GM18870 (cell line): ENCODE measurements around the gene TEC.
A peak's percentile ranks its signal among the peaks of the same experiment; 100 is the strongest.
"Not testable (repeated sequence)": the region's sequence is repeated elsewhere in the genome, so short reads cannot be mapped to it uniquely, and the experiment has no call there.

Experiments used
- ATAC-seq: cut with Tn5 transposase; IDR thresholded peaks from one replicate; pipeline ENCODE4 v1.9.1; 2021; ENCODE audit warnings: moderate library complexity; ENCODE audit not compliant: unreplicated experiment

Gene TEC

GRCh38 chr4:48268956-48269860 is at the start of gene TEC:
TSS of gene TEC (minus strand) at chr4:48269838. CDS start at chr4:48228614, 41,224 bp downstream.
- peak; percentile 18 for ATAC-seq

- peak; percentile 88 for ATAC-seq
Observed at GRCh38 chr4:48315728-48316630, 46.3 kb upstream of the TEC start.

DNA sequence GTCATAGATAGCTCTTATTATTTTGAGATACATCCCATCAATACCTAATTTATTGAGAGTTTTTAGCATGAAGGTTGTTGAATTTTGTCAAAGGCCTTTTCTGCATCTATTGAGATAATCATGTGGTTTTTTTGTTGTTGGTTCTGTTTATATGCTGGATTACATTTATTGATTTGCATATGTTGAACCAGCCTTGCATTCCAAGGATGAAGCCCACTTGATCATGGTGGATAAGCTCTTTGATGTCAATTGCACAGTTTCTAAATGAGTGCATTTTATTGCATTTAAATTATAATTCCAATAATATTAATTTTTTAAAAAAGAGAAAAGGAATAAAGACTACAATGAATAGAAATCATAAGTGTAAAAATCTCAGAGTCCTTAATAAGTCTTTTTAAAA is 45.1 kb upstream of the TEC start:
- ATAC-seq = not testable (repeated sequence)

GRCh38 chr4:48311896-48312295 is 42.3 kb upstream of the TEC start:
- no peak for ATAC-seq

- no peak for ATAC-seq
Observed at GRCh38 chr4:48308901-48309300, 39.3 kb upstream of the TEC start.

DNA sequence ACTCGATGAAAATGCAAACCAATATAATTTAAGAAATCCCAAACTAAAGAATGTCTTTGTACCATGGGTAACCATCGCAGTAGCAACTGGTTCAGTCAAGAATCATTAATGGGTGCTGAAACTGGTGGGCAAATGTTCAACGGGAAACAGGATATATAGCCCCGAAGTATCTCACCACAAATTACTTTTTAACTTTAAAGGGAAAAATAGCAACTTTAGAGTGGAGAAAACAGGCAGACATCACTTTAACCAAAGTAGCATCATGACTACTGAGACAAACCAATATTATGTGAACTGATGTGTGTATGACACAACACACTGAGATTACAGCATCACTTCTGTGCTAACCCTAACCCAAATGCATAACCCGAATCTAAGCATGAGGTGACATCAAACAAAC is 37.9 kb upstream of the TEC start:
- ATAC-seq = peak; percentile 73

GRCh38 chr4:48305508-48305907 is 35.9 kb upstream of the TEC start:
- no peak for ATAC-seq

DNA sequence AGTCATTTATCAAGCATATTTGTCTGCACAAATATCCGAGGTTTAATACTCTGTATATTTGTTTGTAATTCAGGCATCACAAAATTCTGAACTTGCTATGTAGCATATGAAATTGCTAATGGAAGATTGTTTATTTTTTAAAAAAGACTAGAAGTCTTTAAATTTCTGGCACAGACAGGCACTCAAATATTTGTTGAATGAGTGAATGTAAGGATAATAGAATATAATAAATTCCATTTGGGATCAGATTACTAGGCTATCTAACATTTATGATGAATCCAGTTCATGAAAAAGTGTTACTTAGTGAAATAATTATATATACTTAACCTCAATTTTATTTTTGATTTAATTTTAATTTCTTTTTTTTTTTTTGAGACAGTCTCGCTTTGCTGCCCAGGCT is 30.4 kb upstream of the TEC start:
- no peak for ATAC-seq

DNA sequence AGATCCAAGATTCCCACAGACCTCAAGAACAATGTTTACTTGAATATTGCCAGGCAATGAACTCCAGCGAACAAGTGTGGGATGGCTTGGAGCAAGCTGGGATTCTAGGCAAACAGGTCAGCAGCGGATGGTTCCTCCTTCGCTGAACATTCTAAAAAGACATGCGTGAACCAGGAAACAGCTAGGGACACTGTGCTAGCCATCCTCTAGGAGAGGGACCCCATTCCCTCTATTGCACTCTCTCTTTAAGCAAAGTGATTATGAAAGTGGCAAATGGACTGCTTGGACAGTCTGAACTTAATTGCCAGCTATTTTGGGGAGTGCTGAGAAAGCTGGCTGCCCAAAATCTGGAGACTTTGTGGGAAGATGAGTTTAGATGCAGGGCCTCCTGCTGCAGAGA is 29.9 kb upstream of the TEC start:
- no peak for ATAC-seq

DNA sequence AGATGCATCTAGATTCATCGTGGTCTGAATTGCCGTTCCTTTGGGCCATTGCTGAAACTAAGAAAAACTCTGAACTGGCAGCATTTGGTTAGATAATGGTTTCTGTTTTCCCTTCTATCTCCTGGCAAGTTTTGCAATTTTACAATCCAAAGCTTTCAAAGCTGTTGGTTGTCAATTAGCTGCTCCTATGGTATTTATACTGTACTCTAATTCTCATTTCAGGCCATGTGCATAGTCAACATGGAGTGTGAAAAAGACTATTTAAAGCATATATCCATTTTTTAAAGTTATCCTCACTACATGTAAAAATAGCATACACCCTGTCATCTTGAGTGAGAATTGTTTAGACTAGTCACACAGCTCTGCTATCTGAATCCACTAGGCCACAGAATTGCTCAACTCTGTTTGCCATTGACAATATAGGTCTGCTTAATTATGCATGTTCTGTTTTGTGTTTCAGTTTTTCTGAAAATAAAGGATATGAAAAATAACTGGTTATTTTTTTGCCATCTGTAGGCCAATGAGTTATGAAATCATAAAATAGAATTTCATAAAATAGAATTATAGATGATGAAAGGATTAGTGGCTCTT is 27.7 kb upstream of the TEC start:
- ATAC-seq = no peak

- peak; percentile 70 for ATAC-seq
Observed at GRCh38 chr4:48296365-48296764, 26.7 kb upstream of the TEC start.

DNA sequence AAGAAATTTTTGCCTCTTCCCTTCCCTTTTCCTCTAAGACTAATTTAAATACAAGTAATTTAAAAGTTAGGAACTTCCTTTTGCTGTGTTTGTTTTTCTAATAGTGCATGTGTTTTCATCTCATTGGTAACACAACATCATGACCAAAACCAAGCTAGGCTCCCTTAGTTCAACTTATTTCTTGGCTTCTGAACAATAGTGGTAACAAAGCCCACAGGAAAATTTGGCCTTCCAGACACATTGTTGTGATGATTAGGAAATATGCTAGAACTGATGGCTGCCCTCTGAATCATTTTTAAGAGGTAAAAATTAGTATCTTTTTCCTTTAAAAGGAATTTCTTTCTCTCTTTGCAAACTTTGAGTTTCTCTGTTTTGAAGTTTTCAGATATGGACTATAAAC is 25.5 kb upstream of the TEC start:
- ATAC-seq = no peak

- not testable (repeated sequence) for ATAC-seq
Observed at GRCh38 chr4:48292218-48292790, 22.7 kb upstream of the TEC start.

- no peak for ATAC-seq
Observed at GRCh38 chr4:48290146-48290772, 20.6 kb upstream of the TEC start.

- ATAC-seq = not testable (repeated sequence)
Observed at GRCh38 chr4:48286060-48286459, 16.4 kb upstream of the TEC start.

GRCh38 chr4:48285640-48286039 is 16.0 kb upstream of the TEC start:
- not testable (repeated sequence) for ATAC-seq

DNA sequence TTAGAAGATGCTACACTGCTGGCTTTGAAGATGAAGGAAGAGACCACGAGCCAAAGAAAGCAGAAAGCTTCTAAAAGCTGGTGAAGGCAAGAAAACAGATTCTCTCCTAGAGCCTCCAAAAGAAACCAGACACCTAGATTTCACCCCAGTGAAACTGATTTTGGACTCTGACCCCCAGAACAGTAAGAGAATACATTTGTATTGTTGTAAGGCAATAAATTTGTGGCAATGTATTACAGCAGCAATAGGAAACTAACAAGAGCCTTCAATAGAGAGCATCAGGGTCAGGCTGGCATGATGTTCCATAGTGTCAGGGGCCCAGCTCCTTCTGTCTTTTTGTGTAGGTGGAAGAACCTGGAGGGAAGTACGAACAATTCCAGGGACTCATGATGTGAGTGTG is 6.0 kb upstream of the TEC start:
- ATAC-seq = no peak

DNA sequence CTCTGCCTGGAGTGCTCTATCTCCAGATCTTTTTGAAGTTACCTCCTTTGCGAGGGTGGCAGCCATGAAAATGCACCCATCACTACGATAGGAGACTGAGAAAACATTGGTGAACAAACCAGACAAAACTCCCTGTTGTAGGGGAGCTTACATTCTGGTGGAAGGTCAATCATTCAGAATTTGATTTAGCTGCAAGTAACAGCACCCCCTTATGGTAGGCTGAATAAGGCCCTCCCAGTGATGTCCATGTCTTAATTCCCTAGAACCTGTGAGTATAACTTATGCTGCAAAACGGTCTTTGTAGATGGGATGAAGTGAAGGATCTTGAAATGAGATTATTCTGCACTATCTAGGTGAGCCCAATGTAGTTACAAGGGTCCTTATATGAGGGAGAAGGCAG is 5.6 kb upstream of the TEC start:
- ATAC-seq = no peak

DNA sequence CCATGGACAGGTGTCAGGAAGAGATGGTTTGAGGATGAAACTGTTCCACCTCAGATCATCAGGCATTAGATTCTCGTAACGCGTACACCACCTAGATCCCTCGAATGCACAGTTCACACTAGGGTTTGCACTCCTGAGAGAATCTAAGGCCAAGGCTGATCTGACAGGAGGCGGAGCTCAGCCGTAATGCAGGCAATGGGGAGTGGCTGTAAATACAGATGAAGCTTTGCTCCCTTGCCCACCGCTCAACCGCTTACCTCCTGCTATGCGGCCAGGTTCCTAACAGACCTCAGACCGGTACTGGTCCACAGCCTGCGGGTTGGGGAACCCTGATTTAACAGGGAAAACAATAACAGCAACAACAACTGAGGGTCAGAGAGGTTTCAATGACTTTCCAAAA is 2.0 kb upstream of the TEC start:
- ATAC-seq = no peak

GRCh38 chr4:48270951-48271473 is 1.4 kb upstream of the TEC start:
- peak; percentile 43 for ATAC-seq
